ENCODE measurements around the gene KCNMA1. TPM values are rescaled to one million over a fixed set of nuclear protein-coding genes. Genes with fewer than 3 reads are reported as not detected.

The KCNMA1 gene
- total and polyA plus RNA-seq, 9 of the 15 experiments (the other 6 are each of a cell fraction or from before 2014, with no cell fraction given): 0.01 to 0.95 (median 0.15) TPM; not detected in 4

DNA sequence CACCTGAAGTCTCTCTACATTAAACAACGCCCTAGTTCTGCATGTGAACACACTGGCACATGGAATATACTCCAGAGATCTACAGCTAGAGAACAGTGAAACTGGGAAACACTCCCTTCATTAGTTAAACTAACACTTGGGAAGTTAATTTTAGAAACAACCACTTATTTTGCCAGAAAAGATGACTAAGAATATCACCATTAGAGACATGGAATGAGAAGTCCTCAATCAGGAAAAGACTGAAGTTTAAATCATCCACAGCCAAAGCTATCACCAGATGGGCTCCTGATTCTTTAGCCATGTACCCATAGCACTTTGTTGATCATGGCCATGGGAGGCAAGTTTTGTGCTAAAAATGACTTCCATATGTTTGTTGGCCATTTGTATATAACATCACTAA lies 719.5 kb downstream of the KCNMA1 start:
- 0% methylated on average over 1 of the region's 1 CpG for WGBS (ENCODE audit: insufficient coverage, low coverage, missing lambda C conversion rate)

More for the DNA sequence above, 719.5 kb downstream of the KCNMA1 start:
- Histone ChIP-seq H4K20me1 (replicated peaks; ENCODE audit: control insufficient read depth, insufficient read depth, low read length) (no peaks in the 10 kb centered on the region), H3K9me3 (replicated peaks; ENCODE audit: control insufficient read depth, insufficient read depth, low read depth, low read length) (no peaks in the 10 kb centered on the region), H3K4me2 (ENCODE audit: insufficient read depth, low read length) (no peak overlapping the region), H2AFZ (ENCODE audit: low read depth, low read length) (no peak overlapping the region), H3K9ac (ENCODE audit: insufficient read depth in 1 of 2, low read depth in 2 of 2, low read length in 2 of 2) (no peak overlapping the region), H3K9me1 (ENCODE audit: control insufficient read depth, insufficient read depth, low read length) (no peaks in the 10 kb centered on the region), H3K4me1 (replicated peaks in 1 of 2; ENCODE audit: control insufficient read depth in 2 of 2, insufficient read depth in 2 of 2, low read length in 2 of 2) (no peaks in the 10 kb centered on the region), H3K27ac (ENCODE audit: extremely low read depth, low read depth, low read length) (no peak overlapping the region), H3K79me2 (ENCODE audit: control insufficient read depth, insufficient read depth, low read length) (no peaks in the 10 kb centered on the region), H3K27me3 (ENCODE audit: control insufficient read depth in 2 of 2, insufficient read depth in 2 of 2, low read length in 2 of 2) (no peaks in the 10 kb centered on the region), H3K36me3 (ENCODE audit: control insufficient read depth, insufficient read depth, low read length) (no peaks in the 10 kb centered on the region), H3K4me3 (no peak overlapping the region)
- BruUV-seq (replicated peaks): no TSS peak
- in situ Hi-C loops (cut with MboI) (no loop called here), intact Hi-C loops (cut with micrococcal nuclease) (no loop called here)
- no peak for FAIRE-seq
- ATAC-seq: no peak
- TF ChIP-seq EGR1 (conservative IDR thresholded peaks at IDR 0.05) (no peak), ZNF764 (CRISPR knock-in tag; IDR thresholded peaks at IDR 0.05; ENCODE audit: low read depth) (no peak), PHF20 (IDR thresholded peaks at IDR 0.05; ENCODE audit: partially characterized antibody) (no peak), ZNF384 (IDR thresholded peaks at IDR 0.05; ENCODE audit: low read depth, low read length) (no peak), KDM4B (IDR thresholded peaks at IDR 0.05; ENCODE audit: borderline replicate concordance in 2 of 2, low read depth in 1 of 2) (no peak), SMARCA5 (IDR thresholded peaks at IDR 0.05) (no peak), LEF1 (IDR thresholded peaks at IDR 0.05) (no peak), CEBPB (tag; IDR thresholded peaks at IDR 0.05) (no peak), ZNF197 (CRISPR knock-in tag; IDR thresholded peaks at IDR 0.05; ENCODE audit: low read depth) (no peak), SMAD2 (IDR thresholded peaks at IDR 0.05; ENCODE audit: low read depth, low read length) (no peak), DPF2 (IDR thresholded peaks at IDR 0.05) (no peak), BDP1 (IDR thresholded peaks at IDR 0.05; ENCODE audit: insufficient read depth, insufficient read length) (no peak), BMI1 (IDR thresholded peaks at IDR 0.05; ENCODE audit: low read length) (no peak)
- TF ChIP-seq, protein P1, sequence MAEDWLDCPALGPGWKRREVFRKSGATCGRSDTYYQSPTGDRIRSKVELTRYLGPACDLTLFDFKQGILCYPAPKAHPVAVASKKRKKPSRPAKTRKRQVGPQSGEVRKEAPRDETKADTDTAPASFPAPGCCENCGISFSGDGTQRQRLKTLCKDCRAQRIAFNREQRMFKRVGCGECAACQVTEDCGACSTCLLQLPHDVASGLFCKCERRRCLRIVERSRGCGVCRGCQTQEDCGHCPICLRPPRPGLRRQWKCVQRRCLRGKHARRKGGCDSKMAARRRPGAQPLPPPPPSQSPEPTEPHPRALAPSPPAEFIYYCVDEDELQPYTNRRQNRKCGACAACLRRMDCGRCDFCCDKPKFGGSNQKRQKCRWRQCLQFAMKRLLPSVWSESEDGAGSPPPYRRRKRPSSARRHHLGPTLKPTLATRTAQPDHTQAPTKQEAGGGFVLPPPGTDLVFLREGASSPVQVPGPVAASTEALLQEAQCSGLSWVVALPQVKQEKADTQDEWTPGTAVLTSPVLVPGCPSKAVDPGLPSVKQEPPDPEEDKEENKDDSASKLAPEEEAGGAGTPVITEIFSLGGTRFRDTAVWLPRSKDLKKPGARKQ (CRISPR knock-in tag; IDR thresholded peaks at IDR 0.05): no peak
- CTCF ChIA-PET (ENCODE audit: low intra/inter-chr PET ratio): no interaction called here
- POLR2A ChIA-PET: no interaction called here
- no peak for DNase-seq (ENCODE audit: extremely low read depth in 1 of 4, low spot score in 3 of 4)
